T follicular helper cell (primary cell): ENCODE measurements around the gene HTR3C.
"Not testable (repeated sequence)": the region's sequence is repeated elsewhere in the genome, so short reads cannot be mapped to it uniquely, and the experiment has no call there.

Source experiments
- DNase-seq: peaks from one replicate; pipeline ENCODE4 v3.0.0-alpha.2; 2020; ENCODE audit warnings: low read depth

The HTR3C gene

GRCh38 chr3:184030536-184030935 lies 22.3 kb upstream of the HTR3C start:
- no peak for DNase-seq

- no peak for DNase-seq
These were observed 21.6 kb upstream of the HTR3C start, which contains the start of gene HTR3D for GRCh38 chr3:184031187-184031792. HTR3D (plus strand) TSS chr3:184031742; CDS start chr3:184031742, 0 bp downstream.

GRCh38 chr3:184037816-184038215 lies 15.0 kb upstream of the HTR3C start:
- DNase-seq, result no peak

DNA sequence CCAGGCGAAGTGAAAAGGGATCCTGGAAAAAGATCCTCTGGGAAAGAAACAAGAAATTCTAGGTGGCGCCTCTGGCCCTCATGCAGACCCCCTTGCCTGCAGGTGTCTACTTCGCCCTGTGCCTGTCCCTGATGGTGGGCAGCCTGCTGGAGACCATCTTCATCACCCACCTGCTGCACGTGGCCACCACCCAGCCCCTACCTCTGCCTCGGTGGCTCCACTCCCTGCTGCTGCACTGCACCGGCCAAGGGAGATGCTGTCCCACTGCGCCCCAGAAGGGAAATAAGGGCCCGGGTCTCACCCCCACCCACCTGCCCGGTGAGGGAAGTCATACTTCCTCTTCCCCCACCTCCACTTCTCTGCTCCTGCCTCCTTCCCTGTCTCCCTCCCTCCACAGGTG lies 14.5 kb upstream of the HTR3C start:
- DNase-seq, result not testable (repeated sequence)

GRCh38 chr3:184039414-184039813 lies 13.4 kb upstream of the HTR3C start:
- DNase-seq, result no peak

DNA sequence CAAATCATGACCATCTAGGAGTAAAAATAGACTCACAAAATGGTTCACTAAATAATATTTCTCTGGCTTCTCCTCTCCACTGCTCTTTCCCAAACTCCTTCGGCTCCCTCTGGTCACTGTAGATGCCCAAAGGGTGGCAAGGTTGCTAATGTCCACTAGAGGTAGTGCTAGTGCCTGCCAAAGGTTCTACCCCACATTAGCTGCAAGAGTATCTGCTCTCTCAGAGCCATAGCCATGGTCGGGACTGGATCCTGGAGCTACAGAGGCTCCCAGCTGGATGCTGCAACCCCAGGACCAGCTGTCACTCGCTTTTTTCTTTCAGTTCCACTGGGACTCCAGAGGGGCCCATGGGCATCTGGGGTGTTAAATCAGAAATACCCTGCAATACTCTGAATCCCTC lies 12.8 kb upstream of the HTR3C start:
- no peak for DNase-seq

DNA sequence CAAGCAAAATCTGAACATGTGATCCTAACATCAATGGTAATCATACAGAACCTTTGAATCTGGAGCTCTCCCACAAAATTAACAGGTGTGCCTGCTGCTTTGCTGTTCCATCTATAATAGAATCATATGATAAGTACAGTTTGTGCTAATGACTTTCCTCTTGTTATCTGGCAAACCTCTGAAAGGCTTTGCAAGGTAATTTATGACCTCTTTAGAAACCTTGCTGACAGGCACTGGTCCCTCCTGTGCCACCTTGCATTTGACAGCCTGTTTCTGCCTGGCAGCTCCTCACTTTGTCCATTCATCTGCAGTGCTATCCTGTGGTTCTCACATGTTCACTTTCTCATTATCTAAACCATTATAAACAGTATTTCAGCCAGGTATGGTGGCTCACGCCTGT lies 10.2 kb upstream of the HTR3C start:
- DNase-seq, result no peak

DNA sequence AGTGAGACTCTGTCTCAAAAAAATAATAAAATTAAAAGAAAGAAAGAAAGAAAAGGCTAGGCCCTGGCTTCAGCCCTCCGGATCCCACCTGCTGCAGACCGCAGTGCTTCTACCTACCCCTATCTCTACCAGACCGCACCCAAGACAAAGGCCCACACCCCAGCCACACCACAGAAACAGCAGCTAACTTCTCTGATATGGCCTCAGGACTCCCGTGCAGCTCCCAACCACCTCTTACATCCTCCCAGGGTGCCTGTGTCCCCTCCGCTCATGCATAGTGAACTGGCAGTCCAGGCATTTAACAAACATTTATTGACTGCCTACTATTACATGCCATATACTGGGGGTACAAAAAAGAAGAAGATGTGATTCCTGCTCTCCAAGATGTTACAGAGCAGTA lies 6.9 kb upstream of the HTR3C start:
- no peak for DNase-seq

DNA sequence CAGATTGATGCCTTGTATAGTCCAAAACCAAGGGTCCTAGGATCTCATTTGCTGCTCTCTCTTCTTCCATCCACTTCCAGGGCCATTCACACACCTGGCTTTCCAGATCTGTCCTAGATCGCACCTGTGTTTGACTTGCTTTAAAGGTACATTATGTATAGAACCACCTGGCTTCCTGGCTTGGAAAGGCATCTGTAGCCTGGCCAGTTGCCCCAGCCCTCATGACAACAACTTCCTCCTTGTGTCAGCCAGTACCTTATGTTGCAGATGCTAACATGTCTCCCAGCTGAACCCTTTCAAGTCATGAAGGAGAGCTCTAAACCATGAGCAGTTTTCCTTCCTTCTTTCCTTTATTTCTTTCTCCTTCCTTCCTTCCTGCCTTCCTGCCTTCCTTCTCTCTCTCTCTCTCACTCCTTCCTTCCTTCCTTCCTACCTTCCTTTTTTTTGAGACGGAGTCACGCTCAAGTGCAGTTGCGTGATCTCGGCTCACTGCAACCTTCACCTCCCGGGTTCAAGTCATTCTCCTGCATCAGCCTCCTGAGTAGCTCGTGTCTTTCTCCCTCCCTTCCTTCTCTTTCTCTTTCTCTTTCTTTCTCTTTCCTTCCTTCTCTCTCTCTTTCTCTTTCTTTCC lies 2.5 kb upstream of the HTR3C start:
- DNase-seq, result no peak

DNA sequence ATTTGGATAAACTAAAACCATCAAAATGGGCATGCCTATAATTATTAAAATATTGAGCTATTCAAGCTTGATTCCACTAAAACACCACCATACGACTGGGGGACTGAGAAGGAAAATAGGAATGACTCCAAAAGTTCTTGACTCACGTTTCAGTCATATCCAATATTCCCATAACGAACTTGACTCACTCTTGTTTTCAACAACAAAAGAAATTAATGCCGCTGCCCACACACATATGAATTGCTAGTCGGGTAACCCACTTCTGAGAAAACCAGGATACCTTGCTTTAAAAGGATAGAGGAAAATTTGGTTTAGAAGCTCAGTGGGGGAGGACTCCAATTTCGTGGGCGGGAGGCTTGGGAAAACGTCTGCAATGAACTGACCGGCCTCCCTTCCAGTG lies 5.2 kb downstream of the HTR3C start:
- no peak for DNase-seq

- DNase-seq, result no peak
These were observed 6.6 kb downstream of the HTR3C start for GRCh38 chr3:184059424-184059823.

- no peak for DNase-seq
These were observed 9.8 kb downstream of the HTR3C start for GRCh38 chr3:184062637-184063036.

DNA sequence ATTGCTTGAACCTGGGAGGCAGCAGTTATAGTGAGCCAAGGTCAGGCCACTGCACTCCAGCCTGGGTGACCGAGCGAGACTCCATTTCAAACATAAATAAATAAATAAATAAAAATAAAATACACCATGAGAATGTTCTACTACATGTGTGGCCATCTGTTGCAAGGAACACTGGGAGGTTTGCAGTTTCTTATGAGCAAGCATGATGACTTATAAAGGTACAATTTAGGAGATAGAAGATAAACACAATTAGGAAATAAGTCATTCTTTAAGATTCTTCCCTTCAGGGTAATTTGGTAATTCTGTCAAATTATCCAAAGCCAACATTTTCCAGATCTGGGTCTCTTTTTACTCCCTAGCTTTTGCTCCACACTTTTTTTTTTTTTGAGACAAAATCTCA lies 13.4 kb downstream of the HTR3C start:
- no peak for DNase-seq

DNA sequence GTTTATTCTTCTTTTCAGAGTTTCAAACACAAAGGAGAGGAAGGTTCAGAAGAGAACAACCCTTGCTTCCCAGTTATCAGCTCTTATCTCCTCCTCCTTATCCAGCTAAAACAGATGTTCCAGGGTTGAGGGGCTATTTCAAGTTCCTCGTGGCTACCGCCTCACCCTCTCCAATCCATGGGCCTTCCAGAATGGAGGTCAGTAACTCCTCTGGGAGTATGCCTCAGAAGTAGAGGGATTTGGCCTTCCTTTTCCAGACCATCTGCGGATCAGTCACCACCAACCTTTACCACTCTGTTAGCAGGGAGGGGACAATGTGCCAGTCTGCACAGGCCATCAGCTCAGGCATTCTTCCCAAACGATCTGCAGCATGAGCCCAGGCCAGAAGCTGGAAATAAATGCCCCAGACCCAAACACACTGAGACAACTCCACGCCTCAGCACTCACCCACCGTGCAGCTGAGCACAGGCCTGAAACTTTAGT lies 14.8 kb downstream of the HTR3C start:
- no peak for DNase-seq

DNA sequence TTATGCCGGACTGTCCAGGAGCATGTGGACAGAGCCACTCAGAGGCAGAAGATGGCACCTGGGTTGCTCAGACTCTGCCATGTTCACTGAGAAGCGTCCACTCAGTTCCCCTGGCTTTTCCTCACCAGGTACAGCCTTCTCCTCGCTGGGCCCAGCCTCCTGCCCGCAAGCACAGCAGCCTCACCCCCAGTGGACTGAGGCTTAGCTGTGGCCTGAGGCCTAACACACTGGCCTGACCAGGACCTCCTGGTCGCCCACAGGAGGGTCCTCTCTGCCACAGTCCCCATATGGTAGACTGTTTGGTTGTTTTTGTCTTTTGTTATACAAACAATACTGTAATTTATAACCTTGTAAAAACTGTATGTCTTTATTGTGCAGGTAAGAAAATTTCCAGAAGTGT lies 15.5 kb downstream of the HTR3C start:
- DNase-seq, result no peak

DNA sequence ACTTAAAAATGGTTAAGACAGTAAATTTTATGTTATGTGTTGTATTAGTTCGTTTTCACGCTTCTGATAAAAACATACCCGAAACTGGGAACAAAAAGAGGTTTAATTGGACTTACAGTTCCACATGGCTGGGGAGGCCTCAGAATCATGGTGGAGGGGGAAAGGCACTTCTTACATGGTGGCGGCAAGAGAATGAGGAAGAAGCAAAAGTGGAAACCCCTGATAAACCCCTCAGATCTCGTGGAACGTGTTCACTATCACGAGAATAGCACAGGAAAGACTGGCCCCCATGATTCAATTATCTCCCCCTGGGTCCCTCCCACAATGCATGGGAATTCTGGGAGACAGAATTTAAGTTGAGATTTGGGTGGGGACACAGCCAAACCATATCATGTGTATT lies 18.3 kb downstream of the HTR3C start:
- not testable (repeated sequence) for DNase-seq

GRCh38 chr3:184073621-184074020 lies 20.8 kb downstream of the HTR3C start:
- DNase-seq, result no peak

- DNase-seq, result no peak
These were observed 23.1 kb downstream of the HTR3C start for GRCh38 chr3:184075901-184076300.

- no peak for DNase-seq
These were observed 25.0 kb downstream of the HTR3C start for GRCh38 chr3:184077881-184078280.

DNA sequence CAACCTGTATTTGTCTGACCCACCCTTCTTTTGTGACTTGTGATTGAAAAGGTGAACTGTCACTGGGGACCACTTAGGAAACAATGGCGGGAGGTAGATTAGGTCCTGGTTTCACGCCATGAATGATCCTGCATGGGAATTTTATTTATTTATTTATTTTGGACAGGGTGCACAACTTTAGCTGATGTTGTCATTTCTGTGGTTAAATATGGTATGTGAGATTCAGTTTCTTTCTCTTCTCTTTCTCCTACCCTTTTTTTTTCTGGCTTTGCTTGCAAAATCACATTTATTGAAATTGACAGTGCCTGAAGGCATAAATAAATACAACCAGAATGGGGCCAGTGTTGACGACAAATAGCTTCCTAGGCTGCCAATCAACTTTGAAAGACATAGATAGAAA lies 26.0 kb downstream of the HTR3C start:
- DNase-seq, result no peak

GRCh38 chr3:184081116-184081830 lies 28.4 kb downstream of the HTR3C start:
- no peak for DNase-seq

- DNase-seq, result no peak
These were observed 29.2 kb downstream of the HTR3C start for GRCh38 chr3:184082034-184082433.

GRCh38 chr3:184082465-184082864 lies 29.6 kb downstream of the HTR3C start:
- DNase-seq, result no peak
